NCI-H460 (cell line): ENCODE results near the gene GJE1. TPM values are rescaled to one million over a fixed set of nuclear protein-coding genes. Genes with fewer than 3 reads are reported as not detected.

Experiments
- DNase-seq: peaks from one replicate; pipeline ENCODE4 v3.0.0-alpha.2; 2016; ENCODE audit warnings: low read depth; ENCODE audit errors: extremely low read depth
- total RNA-seq: library from RNA; depleted of rRNA; stranded (reverse); fragments of >200 nt; shearing (Covaris generic); gene quantifications from 2 replicates; pipeline ENCODE4 v1.2.3, GENCODE V29; 2014; rRNA removed

GJE1 gene
- total RNA-seq, 1 experiment from 2014 or later = not detected

DNA sequence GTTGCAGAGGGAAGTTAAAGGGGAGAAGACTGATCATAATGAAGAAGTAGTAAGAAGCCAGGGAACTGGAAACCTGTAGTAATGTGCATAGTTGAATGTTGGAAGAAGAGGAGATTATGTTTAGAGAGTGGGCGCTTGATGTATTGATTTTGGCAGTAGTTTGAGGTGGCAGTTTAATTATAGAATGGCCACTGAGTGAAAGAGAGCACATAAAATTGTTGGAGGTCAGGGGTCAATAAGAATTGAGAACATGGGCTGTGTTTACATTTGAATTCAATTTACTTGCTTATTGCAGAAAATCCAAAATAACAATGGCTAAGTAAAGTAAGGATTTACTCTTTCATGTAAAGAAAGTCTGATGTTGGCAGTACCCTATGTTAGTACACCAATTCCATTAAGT, 30.1 kb downstream of the GJE1 start:
- DNase-seq = no peak

DNA sequence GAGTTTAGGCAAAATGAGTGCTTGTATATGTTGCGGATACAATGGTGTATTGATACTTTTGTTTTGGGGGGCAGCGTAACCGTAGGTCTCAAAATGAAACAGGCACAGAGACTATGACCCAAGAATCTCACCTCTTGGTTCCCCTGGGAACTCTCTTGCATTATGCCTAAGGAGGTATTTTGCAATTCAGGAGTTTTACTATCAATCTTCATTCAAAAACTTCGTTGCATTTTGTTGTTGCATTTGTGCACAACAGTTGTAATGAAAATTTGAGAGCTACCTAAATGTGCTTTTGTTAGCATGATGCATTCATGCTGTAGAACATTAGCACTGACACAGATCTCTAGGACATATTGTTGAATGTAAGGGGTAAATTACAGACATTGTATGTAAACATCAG, 32.5 kb downstream of the GJE1 start:
- DNase-seq = no peak

DNA sequence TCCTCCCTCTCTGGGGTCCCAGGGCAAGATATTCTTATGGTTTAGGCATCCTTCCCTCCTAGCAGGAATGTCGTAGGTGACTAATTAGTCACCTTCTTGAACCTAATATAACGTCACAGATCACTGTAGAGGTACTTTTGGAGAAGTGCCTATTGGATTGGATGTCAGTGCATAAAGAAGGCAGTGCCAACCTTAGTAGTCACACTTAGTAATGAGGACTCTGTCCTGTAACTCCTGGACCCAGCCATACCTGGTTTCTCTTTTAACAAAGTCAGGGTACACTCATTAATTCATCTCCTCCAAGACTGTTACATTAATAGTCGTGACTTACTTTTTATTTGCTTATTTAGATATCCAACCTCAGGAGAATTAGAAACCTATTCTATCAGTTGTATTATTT, 34.3 kb downstream of the GJE1 start:
- no peak for DNase-seq

DNA sequence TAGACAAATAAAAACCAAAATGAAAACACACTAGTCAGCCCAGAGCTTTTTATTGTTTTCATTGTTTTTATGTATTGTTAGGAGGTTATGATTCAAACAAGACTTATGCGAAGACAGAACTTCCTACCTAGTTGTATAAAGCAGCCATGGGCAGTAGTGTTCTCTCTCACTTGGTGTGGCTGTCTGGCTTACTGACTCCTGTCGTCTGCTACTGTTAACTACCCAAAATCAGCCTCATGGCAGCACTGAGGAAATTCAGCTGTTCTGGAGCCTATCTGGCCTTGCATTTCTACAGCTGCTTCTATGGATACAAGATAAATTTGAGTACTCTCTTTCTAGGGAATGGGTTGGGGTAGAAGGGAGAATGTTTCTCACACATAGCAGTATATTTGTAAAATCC, 34.8 kb downstream of the GJE1 start:
- DNase-seq = no peak

DNA sequence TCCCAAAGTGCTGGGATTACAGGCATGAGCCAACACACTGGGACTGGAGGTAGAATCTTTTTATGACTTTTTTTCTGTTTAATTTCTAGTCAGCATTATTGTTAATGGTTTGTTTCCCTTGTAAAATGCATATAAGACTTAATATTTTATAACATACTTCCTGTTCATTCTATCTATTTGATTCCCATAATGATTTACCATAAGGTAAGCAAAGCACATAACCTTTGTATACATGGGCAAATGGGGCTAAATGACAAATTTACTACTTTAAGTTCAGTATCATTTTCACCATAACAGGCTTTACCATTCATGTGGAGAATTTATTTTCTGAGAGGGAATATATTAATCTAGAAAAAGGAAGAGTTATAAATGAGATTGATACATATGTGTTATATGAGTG, 38.6 kb downstream of the GJE1 start:
- no peak for DNase-seq

DNA sequence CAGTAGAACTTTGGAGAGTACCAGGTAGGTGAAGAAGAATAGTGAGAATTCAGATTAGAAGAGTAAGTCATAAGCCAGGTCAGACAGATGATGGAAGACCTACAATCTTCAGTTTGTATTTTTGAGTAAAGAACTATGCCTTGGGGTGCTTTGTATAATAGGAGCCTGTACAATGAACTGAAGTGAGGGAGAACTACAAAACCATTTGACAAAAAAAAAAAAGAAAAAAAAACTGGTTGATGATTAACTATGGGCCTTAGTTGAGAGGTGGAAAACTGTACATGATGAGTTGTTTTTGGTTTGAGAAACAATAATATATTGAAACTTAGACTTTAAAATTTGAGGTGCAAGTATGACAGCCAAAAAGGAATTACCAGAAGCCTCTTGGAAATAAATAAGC, 40.0 kb downstream of the GJE1 start:
- no peak for DNase-seq

DNA sequence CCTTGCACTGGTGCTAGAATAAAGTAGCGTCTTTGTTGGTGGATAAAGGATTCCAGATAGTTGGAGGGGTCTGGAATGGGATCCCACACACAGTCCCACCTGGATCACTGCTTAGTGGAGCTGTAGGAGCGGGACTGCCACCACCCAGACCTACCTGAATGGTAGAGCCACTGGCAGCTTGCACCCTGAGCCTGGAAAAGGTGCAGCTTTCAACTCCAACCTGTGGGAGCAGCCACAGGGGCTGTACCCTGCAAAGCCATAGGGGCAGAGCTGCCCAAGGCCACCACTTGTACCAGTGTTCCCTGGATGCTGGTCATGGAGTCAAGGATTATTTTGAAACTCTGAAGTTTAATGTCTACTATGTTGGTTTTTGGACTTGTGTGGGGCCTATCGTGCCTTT, 41.3 kb downstream of the GJE1 start:
- DNase-seq = no peak

DNA sequence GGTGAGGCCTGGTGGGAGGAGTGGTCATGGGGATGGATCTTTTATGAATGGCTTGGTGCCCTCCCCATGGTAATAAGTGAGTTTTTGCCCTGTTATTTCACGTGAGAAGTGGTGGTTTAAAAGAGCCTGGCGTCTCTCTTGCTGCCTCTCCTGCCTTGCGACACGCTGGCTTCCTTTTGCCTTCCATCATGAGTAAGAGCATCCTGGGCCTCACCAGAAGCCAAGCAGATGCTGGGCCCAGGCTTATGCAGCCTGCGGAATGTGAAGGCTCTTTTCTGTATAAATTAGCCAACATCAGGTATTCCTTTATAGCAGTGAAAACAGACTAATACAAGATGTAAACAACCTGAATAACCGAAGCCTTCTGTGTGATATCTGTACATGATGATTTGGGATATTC, 42.0 kb downstream of the GJE1 start:
- DNase-seq = no peak

DNA sequence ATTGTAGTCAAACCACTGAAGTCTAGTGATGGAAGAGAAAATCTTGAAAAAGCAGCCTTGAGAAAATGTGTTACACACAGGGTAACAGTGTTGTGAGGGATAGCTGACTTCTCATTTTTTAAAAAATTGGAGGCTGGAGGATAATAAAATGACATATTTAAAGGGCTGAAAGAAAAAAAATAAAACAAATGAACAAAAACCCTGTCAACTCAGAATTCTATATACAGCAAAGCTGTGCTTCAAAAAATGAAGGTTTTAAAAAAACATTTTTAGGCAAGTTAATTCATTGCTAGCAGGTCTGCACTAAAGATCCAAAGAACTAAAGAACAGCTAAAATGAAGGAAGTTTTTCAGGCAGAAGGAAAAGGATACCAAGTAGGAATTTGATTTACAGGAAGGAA, 45.4 kb downstream of the GJE1 start:
- DNase-seq = no peak

DNA sequence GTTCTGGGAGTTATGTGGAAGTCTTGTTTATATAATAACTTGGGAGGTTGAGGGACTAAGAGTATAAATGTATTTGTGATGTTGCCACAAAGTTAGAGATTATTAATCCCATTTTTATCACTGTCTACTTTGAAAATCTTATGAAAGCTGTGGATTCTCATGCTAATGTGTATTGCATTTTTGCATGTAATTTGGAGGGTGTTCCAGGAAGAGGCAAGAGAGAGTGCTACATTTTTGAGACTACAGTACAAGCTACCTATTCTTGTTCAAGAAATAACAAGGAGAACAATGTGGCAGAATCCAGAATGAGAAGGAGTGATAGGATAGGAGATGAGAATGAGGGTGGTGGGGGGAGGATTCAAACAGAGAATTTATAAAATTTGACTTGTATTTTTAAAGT, 49.3 kb downstream of the GJE1 start:
- DNase-seq = no peak

DNA sequence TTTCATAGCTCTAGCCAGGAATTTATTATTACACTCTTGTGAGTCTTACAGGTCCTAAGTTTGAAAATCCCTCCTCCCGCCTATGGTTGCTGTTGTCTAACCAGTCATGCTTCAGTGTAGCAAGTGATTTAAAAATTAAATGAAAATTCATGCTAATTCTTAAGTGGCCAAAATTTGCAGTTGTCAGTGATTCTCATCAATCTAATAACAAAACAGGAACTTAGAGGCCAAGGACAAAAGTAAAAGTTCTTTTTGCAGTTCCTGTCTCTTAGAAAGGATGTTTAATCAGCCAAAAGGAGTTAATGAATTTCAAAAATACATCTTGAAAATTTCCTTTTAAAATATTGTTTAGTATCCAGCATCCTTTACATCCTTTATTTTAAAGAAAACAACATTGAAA, 50.6 kb downstream of the GJE1 start:
- no peak for DNase-seq

DNA sequence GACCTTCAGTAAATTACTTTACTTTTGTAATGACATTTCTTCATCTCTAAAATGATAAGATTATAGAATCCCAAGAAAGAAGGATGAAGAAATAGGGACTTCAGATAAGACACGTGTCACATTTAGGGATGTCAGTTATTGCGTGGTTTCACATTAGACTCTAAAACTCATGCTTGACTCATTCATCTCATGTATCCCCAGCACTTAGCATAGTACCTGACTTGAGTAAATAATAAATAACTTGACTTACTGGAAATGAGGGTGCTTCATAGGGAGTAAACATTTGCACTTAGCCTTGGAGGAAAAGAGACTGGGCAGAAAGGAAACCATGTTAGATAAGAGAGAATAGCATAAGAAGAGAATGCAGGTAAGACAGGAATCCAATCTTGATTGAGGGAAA, 51.6 kb downstream of the GJE1 start:
- DNase-seq = no peak

Other genes with a start within 250 kb of the GJE1 start
- not detected in 2 replicates for gene NMBR, start 14.2 kb downstream of the GJE1 start, total RNA-seq
- 43.9 and 46.0 TPM in 2 replicates for gene VTA1, start 14.3 kb downstream of the GJE1 start, total RNA-seq
- 73.8 and 78.7 TPM in 2 replicates for gene ADGRG6, start 169.1 kb downstream of the GJE1 start, total RNA-seq